Testis (tissue), 2 donors: ENCODE results near the gene PRSS1.

Experiments
- CTCF ChIP-seq, 3 experiments: fragments of 450-650 bp in 2 of 3; fragments of 200-600 bp in 1 of 3; sonication (generic) in 1 of 3; IDR thresholded peaks; one replicate each; pipeline ENCODE4 v1.5.1; 2016 to 2019; ENCODE audit warnings: antibody characterized with exemption in 3 of 3, mild to moderate bottlenecking in 2 of 3, moderate library complexity in 1 of 3
- POLR2A ChIP-seq: fragments of 450-650 bp; IDR thresholded peaks from one replicate; pipeline ENCODE4 v1.6.1; 2017; ENCODE audit warnings: antibody characterized with exemption, mild to moderate bottlenecking, moderate library complexity

- TF ChIP-seq CTCF (IDR thresholded peaks at IDR 0.05) (no peak), POLR2A (no peak)
These were observed 4.1 kb downstream of the PRSS1 start for GRCh38 chr7:142753366-142753765.
